GM12878 (cell line): ENCODE results near the gene FGD5.

Experiments used
- ATF7 ChIP-seq: fragments of 450-650 bp; IDR thresholded peaks from 2 replicates; pipeline ENCODE4 v1.6.1; 2016; ENCODE audit warnings: low read depth, mild to moderate bottlenecking
- RCOR1 ChIP-seq: conservative IDR thresholded peaks from 2 replicates; pipeline ENCODE4 v1.6.1; 2012; ENCODE audit warnings: low read depth, low read length, improper control_type of control experiment
- TF ChIP-seq, protein P1 (sequence below): IDR thresholded peaks from 2 replicates; pipeline ENCODE4 v1.6.1; 2012; ENCODE audit warnings: low read depth, low read length, improper control_type of control experiment
- TF ChIP-seq, protein P2 (sequence below): IDR thresholded peaks from 2 replicates; pipeline ENCODE4 v1.6.1; 2012; ENCODE audit warnings: low read depth, low read length, improper control_type of control experiment

GRCh38 chr3:14783480-14784086 lies 35.2 kb upstream of the FGD5 start:
- TF ChIP-seq, protein P1, sequence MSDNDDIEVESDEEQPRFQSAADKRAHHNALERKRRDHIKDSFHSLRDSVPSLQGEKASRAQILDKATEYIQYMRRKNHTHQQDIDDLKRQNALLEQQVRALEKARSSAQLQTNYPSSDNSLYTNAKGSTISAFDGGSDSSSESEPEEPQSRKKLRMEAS: no peak
- TF ChIP-seq RCOR1 (no peak), ATF7 (no peak)
- TF ChIP-seq, protein P2, sequence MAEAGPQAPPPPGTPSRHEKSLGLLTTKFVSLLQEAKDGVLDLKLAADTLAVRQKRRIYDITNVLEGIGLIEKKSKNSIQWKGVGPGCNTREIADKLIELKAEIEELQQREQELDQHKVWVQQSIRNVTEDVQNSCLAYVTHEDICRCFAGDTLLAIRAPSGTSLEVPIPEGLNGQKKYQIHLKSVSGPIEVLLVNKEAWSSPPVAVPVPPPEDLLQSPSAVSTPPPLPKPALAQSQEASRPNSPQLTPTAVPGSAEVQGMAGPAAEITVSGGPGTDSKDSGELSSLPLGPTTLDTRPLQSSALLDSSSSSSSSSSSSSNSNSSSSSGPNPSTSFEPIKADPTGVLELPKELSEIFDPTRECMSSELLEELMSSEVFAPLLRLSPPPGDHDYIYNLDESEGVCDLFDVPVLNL: no peak
